ENCODE data around the gene HNRNPH1.

Gene HNRNPH1

DNA sequence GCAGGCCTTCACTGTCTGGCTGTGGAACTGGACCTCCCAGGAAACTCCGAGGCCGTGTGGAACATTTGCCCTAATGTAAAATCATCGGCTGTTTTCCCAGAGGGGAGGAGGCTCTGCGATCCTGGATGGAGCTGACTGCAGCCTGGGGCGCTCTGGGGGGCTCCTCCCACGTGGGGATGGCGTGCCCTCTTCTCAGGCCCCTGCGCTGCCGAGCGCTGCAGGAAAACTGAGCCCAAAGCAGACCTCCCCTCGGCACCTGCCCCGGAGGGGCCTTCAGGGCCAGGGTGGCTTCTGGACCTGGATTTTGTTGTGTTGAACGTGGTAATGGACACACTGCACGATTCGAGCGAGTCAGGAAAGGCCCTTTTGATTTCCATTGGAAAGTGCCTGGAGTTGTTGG, 23.9 kb downstream of the HNRNPH1 start:
- Histone ChIP-seq H3K36me3 (ENCODE audit: control insufficient read depth, insufficient read depth, low read length, severe bottlenecking) (peaks cover 63% of the 10 kb centered on the region), H3K9ac (ENCODE audit: low read length) (no peak overlapping the region), H3K27me3 (replicated peaks; ENCODE audit: control insufficient read depth, insufficient read depth, low read length) (no peaks in the 10 kb centered on the region), H3K9me3 (ENCODE audit: control insufficient read depth, low read length) (no peaks in the 10 kb centered on the region), H3K4me1 (ENCODE audit: control insufficient read depth, insufficient read depth, low read length) (no peaks in the 10 kb centered on the region), H3K4me3 (ENCODE audit: low read length) (no peak overlapping the region)
- no peak for DNase-seq (ENCODE audit: low read depth)

- Histone ChIP-seq H3K4me3 (ENCODE audit: low read length) (no peak overlapping the region), H3K36me3 (ENCODE audit: control insufficient read depth, insufficient read depth, low read length, severe bottlenecking) (peaks cover 65% of the 10 kb centered on the region), H3K9ac (ENCODE audit: low read length) (no peak overlapping the region), H3K27me3 (replicated peaks; ENCODE audit: control insufficient read depth, insufficient read depth, low read length) (no peaks in the 10 kb centered on the region), H3K9me3 (ENCODE audit: control insufficient read depth, low read length) (no peaks in the 10 kb centered on the region), H3K4me1 (ENCODE audit: control insufficient read depth, insufficient read depth, low read length) (no peaks in the 10 kb centered on the region)
- DNase-seq (ENCODE audit: low read depth), result no peak
Observed at GRCh38 chr5:179599100-179599499, 24.4 kb downstream of the HNRNPH1 start.

DNA sequence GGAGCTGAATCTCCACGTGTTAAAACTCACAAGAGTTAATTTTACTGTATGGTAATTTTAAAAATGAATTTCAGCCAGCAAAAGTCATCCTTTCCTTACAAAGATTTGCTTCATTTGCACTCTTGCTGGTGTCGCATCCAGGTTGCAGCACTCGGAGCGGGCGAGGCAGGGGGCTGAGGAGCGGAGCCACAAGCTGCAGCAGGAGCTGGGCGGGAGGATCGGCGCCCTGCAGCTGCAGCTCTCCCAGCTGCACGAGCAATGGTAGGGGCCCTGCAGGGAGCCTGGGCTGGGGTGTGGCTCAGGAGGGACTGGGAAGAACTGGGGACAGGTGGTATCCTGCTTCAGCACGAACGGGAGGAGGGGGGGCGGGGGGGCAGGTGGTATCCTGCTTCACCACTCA, 27.1 kb downstream of the HNRNPH1 start:
- DNase-seq (ENCODE audit: low read depth), result no peak
- no peaks in the 10 kb centered on the region for H3K4me1 ChIP-seq (ENCODE audit: control insufficient read depth, insufficient read depth, low read length)
- no peak overlapping the region for H3K4me3 ChIP-seq (ENCODE audit: low read length)
- no peaks in the 10 kb centered on the region for H3K9me3 ChIP-seq (ENCODE audit: control insufficient read depth, low read length)
- H3K27me3 ChIP-seq (replicated peaks; ENCODE audit: control insufficient read depth, insufficient read depth, low read length), result no peaks in the 10 kb centered on the region
- H3K9ac ChIP-seq (ENCODE audit: low read length), result no peak overlapping the region
- H3K36me3 ChIP-seq (ENCODE audit: control insufficient read depth, insufficient read depth, low read length, severe bottlenecking), result peaks cover 76% of the 10 kb centered on the region

- Histone ChIP-seq H3K4me3 (ENCODE audit: low read length) (no peak overlapping the region), H3K36me3 (ENCODE audit: control insufficient read depth, insufficient read depth, low read length, severe bottlenecking) (peaks cover 75% of the 10 kb centered on the region), H3K27me3 (replicated peaks; ENCODE audit: control insufficient read depth, insufficient read depth, low read length) (no peaks in the 10 kb centered on the region), H3K9ac (ENCODE audit: low read length) (no peak overlapping the region), H3K4me1 (ENCODE audit: control insufficient read depth, insufficient read depth, low read length) (no peaks in the 10 kb centered on the region), H3K9me3 (ENCODE audit: control insufficient read depth, low read length) (no peaks in the 10 kb centered on the region)
- no peak for DNase-seq (ENCODE audit: low read depth)
Observed at GRCh38 chr5:179595916-179596315, 27.6 kb downstream of the HNRNPH1 start.

DNA sequence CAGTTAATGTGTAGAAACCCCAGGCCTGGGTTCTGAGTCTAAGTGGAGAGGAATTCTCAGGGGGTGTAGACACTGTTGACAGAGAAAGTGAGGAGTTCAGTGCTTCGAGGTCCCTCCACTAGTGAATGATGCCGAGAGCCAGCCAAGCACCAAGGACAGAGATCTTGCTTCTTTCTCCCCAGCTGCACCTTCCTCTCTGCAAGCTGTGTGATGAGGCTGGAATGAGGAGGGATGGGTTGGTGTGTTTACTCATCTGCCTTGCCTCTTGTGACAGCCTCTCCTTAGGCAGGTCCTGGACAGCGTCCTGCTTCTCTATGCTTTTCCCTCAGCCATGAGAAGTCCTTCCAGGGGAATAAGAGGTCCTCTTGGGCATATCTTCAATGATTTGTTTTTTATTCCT, 35.3 kb downstream of the HNRNPH1 start:
- Histone ChIP-seq H3K4me3 (ENCODE audit: low read length) (no peak overlapping the region), H3K9ac (ENCODE audit: low read length) (no peak overlapping the region), H3K27me3 (replicated peaks; ENCODE audit: control insufficient read depth, insufficient read depth, low read length) (no peaks in the 10 kb centered on the region), H3K4me1 (ENCODE audit: control insufficient read depth, insufficient read depth, low read length) (peaks cover 5% of the 10 kb centered on the region), H3K9me3 (ENCODE audit: control insufficient read depth, low read length) (no peaks in the 10 kb centered on the region), H3K36me3 (ENCODE audit: control insufficient read depth, insufficient read depth, low read length, severe bottlenecking) (peaks cover 57% of the 10 kb centered on the region)
- DNase-seq (ENCODE audit: low read depth), result no peak

- no peak overlapping the region for H3K4me3 ChIP-seq (ENCODE audit: low read length)
- peaks cover 51% of the 10 kb centered on the region for H3K36me3 ChIP-seq (ENCODE audit: control insufficient read depth, insufficient read depth, low read length, severe bottlenecking)
- H3K9me3 ChIP-seq (ENCODE audit: control insufficient read depth, low read length), result no peaks in the 10 kb centered on the region
- H3K27me3 ChIP-seq (replicated peaks; ENCODE audit: control insufficient read depth, insufficient read depth, low read length), result no peaks in the 10 kb centered on the region
- no peak overlapping the region for H3K9ac ChIP-seq (ENCODE audit: low read length)
- H3K4me1 ChIP-seq (ENCODE audit: control insufficient read depth, insufficient read depth, low read length), result peaks cover 5% of the 10 kb centered on the region
- DNase-seq (ENCODE audit: low read depth), result no peak
Observed at GRCh38 chr5:179585941-179586401, 37.5 kb downstream of the HNRNPH1 start.

DNA sequence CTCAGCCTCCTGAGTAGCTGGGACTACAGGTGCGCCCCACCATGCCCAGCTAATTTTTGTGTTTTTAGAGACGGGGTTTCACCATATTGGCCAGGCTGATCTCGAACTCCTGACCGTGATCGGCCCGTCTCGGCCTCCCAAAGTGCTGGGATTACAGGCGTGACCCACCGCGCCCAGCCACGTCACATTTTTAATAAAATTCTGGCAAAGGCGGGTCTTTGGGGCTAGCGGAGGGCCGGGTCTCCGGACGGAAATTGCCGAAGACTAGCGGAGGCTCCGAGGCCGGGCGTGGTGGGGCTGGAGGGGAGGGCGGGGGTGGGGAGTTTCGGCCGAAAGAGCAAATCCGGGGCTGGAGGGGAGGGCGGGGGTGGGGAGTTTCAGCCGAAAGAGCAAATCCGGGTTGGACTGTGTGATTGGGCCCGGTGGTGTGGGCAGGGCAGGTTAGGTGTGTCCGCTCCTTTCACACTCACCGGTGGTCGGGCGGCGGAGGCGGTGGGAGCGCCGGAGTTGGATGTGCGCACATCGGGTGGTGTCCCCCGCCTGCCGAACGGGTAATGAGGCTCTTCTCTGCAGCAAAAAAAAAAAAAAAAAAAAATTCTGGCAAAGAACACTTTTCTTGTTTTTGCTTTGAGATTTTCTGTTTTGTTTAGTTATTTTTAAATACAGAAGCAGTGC, 46.0 kb downstream of the HNRNPH1 start:
- H3K9ac ChIP-seq (ENCODE audit: low read length), result no peak overlapping the region
- peaks cover 43% of the 10 kb centered on the region for H3K36me3 ChIP-seq (ENCODE audit: control insufficient read depth, insufficient read depth, low read length, severe bottlenecking)
- no peaks in the 10 kb centered on the region for H3K9me3 ChIP-seq (ENCODE audit: control insufficient read depth, low read length)
- H3K4me1 ChIP-seq (ENCODE audit: control insufficient read depth, insufficient read depth, low read length), result peaks cover 5% of the 10 kb centered on the region
- no peak for DNase-seq (ENCODE audit: low read depth)
- no peaks in the 10 kb centered on the region for H3K27me3 ChIP-seq (replicated peaks; ENCODE audit: control insufficient read depth, insufficient read depth, low read length)
- H3K4me3 ChIP-seq (ENCODE audit: low read length), result no peak overlapping the region

DNA sequence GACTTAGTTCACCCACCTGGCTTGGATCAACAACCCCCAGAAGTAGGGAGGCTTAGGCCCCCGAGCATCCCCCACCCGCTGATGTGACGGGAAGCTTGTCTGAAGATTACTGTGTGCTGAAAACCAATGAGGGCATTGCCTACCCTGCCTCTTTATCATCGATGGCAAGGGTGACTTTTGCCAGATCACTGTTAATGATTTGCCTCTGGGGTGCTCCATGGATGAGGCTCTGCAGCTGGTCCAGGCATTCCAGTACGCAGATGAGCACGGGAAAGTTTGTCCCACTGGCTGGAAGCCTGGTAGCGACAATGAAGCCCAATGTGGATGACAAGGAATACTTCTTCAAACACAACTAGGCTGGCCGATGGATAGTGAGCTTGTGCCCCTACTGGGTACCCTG, 51.1 kb downstream of the HNRNPH1 start:
- Histone ChIP-seq H3K27me3 (replicated peaks; ENCODE audit: control insufficient read depth, insufficient read depth, low read length) (no peaks in the 10 kb centered on the region), H3K4me3 (ENCODE audit: low read length) (no peak overlapping the region), H3K36me3 (ENCODE audit: control insufficient read depth, insufficient read depth, low read length, severe bottlenecking) (peaks cover 71% of the 10 kb centered on the region), H3K9ac (ENCODE audit: low read length) (no peak overlapping the region), H3K9me3 (ENCODE audit: control insufficient read depth, low read length) (no peaks in the 10 kb centered on the region), H3K4me1 (ENCODE audit: control insufficient read depth, insufficient read depth, low read length) (no peaks in the 10 kb centered on the region)
- DNase-seq (ENCODE audit: low read depth), result no peak

DNA sequence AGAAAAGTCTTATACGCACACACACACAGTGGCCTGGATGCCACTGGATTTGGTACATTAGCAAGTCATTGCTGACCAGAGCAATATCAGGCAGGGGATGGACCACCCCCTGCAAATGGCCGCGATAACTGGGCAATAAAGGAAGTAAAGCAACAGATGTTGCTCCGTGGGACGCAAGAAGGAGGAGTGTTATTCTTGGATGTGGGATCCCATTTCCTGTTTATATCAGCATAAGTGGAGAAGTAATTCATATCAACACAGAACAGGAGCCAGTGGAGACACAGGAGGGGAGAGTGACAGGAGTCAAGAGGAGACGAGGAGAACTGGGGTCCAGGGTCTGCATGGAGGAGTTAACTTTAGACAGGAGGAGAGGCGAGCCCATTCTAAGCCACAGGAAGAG, 54.8 kb downstream of the HNRNPH1 start:
- H3K27me3 ChIP-seq (replicated peaks; ENCODE audit: control insufficient read depth, insufficient read depth, low read length), result no peaks in the 10 kb centered on the region
- peaks cover 77% of the 10 kb centered on the region for H3K36me3 ChIP-seq (ENCODE audit: control insufficient read depth, insufficient read depth, low read length, severe bottlenecking)
- no peak overlapping the region for H3K9ac ChIP-seq (ENCODE audit: low read length)
- no peaks in the 10 kb centered on the region for H3K9me3 ChIP-seq (ENCODE audit: control insufficient read depth, low read length)
- no peak for DNase-seq (ENCODE audit: low read depth)
- no peaks in the 10 kb centered on the region for H3K4me1 ChIP-seq (ENCODE audit: control insufficient read depth, insufficient read depth, low read length)
- H3K4me3 ChIP-seq (ENCODE audit: low read length), result no peak overlapping the region

GRCh38 chr5:179564526-179564925, 58.9 kb downstream of the HNRNPH1 start:
- peaks cover 61% of the 10 kb centered on the region for H3K36me3 ChIP-seq (ENCODE audit: control insufficient read depth, insufficient read depth, low read length, severe bottlenecking)

More at GRCh38 chr5:179564526-179564925, 58.9 kb downstream of the HNRNPH1 start:
- H3K9ac ChIP-seq (ENCODE audit: low read length), result no peak overlapping the region
- no peak for DNase-seq (ENCODE audit: low read depth)
- no peak overlapping the region for H3K4me3 ChIP-seq (ENCODE audit: low read length)
- H3K4me1 ChIP-seq (ENCODE audit: control insufficient read depth, insufficient read depth, low read length), result peaks cover 5% of the 10 kb centered on the region
- no peaks in the 10 kb centered on the region for H3K27me3 ChIP-seq (replicated peaks; ENCODE audit: control insufficient read depth, insufficient read depth, low read length)
- no peaks in the 10 kb centered on the region for H3K9me3 ChIP-seq (ENCODE audit: control insufficient read depth, low read length)

Data from adipocyte (in vitro differentiated cells).